Skeletal muscle cell (primary cell): ENCODE data around the gene DDX4.

Experiments
- DNase-seq: peaks from one replicate; pipeline ENCODE4 v3.0.0-alpha.2; 2010; ENCODE audit warnings: low read depth
- H3K4me3 ChIP-seq: 2 replicates; pipeline ENCODE4 v1.5.1; 2011; ENCODE audit warnings: low read depth, mild to moderate bottlenecking, control low read depth, low read length, moderate library complexity

The DDX4 gene

GRCh38 chr5:55857247-55857640 is 119.4 kb downstream of the DDX4 start:
- no peak overlapping the region for H3K4me3 ChIP-seq
- no peak for DNase-seq

DNA sequence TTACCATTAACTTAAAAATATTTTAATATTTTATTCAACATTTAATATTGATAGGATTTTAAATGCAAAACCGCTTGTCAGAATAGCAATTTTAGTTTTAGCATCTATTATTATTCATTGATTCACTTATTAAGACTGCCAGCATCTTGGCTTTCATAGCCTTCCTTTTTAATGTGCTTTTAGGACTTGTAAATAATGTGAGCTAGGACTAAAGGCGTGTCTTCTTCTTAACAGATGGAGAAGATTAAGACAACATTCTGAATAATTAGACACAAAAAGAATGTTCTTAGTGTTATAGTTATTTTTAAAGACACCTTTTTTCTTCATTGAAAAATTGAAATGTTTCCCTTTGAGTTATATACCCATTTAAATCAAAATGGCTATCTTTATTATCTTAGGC is 120.2 kb downstream of the DDX4 start:
- no peak for DNase-seq
- no peak overlapping the region for H3K4me3 ChIP-seq

- no peak for DNase-seq
- H3K4me3 ChIP-seq: no peak overlapping the region
Measured at GRCh38 chr5:55860288-55860687, 122.4 kb downstream of the DDX4 start.

DNA sequence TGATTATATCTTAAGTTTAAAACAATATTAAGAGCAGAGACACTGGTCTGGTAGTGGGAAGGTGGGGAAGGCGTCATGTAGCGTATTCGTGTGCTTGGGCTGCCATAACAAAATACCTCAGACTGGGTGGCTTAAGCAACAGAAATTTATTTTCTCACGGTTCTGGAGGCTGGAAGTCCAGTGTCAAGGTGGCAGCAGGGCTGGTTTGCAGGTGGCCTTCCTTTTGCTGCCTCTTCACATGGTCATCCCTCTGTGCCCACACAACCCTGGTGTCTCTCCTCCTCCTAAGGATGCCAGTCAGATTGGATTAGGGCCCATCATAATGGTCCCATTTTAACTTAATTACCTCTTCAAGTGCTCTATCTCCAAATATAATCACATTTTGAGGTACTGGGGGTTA is 122.8 kb downstream of the DDX4 start:
- no peak for DNase-seq
- no peak overlapping the region for H3K4me3 ChIP-seq

DNA sequence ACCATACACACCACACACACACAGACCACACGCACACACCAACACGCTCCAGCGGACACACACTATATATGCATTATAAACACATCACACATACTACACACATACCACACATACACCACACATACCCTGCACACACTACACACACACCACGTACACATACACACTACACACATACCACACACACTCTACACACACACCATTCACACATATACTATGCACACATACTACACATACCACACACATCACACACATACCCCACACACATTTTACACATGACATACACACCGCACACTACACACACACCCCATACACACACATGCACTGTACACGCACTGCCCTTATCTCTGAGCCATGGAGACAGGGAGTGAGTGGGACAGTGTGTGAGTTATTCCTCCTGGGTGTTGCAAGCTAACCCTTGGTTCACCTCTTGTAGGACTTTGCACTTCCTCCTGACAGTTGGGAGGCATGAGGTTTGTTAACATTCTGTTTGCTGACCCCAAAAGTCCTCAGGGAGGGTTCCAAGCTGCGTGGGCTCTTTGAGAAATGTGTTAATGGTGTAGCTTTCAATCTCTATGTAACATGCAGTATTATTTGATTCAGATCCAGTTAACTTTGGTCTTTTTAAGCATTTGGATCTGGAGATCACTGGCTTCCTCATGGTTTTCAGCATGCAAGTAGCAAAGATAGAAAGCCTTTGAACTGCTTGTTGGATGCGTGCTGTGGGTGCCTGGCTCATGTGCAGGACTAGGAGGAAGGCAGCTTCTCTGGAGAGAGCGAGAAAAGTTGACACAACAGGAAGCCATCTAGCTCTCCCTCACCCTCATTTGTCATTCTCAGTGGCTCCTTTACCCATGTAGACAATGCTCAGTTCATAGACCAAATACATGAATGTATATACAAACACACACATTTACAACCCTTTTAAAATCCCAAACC is 127.0 kb downstream of the DDX4 start:
- no peak overlapping the region for H3K4me3 ChIP-seq
- DNase-seq: no peak

- H3K4me3 ChIP-seq: no peak overlapping the region
- DNase-seq: no peak
Measured at GRCh38 chr5:55865831-55866230, 128.0 kb downstream of the DDX4 start.

GRCh38 chr5:55866485-55866884 is 128.6 kb downstream of the DDX4 start:
- DNase-seq: no peak
- H3K4me3 ChIP-seq: no peak overlapping the region
